Loucy (cell line): ENCODE results near the gene CDH2.

Experiments
- H2AFZ ChIP-seq: fragments of 200-600 bp; sonication (generic); 2 replicates; pipeline ENCODE4 v1.6.0; 2016; ENCODE audit warnings: antibody characterized with exemption, mild to moderate bottlenecking, low read length, moderate library complexity
- H3F3A ChIP-seq: fragments of 200-600 bp; 2 replicates; pipeline ENCODE4 v1.6.0; 2016; ENCODE audit warnings: antibody characterized with exemption, low read depth, mild to moderate bottlenecking
- H3K27me3 ChIP-seq: fragments of 200-600 bp; sonication (generic); 2 replicates; pipeline ENCODE4 v1.6.1; 2014; ENCODE audit warnings: low read length, mild to moderate bottlenecking; ENCODE audit not compliant: insufficient read depth, poor library complexity, severe bottlenecking
- H3K36me3 ChIP-seq: fragments of 200-600 bp; sonication (generic); 2 replicates; pipeline ENCODE4 v1.6.1; 2016; ENCODE audit warnings: low read length; ENCODE audit not compliant: insufficient read depth
- H3K4me1 ChIP-seq: fragments of 200-600 bp; sonication (generic); 2 replicates; pipeline ENCODE4 v1.5.1; 2014; ENCODE audit warnings: low read length, mild to moderate bottlenecking; ENCODE audit not compliant: insufficient read depth, poor library complexity, severe bottlenecking
- H3K4me2 ChIP-seq: fragments of 200-600 bp; sonication (generic); 2 replicates; pipeline ENCODE4 v1.6.0; 2014; ENCODE audit warnings: antibody characterized with exemption, low read length, low read depth, mild to moderate bottlenecking; ENCODE audit not compliant: poor library complexity, severe bottlenecking
- H3K4me3 ChIP-seq: fragments of 200-600 bp; sonication (generic); 2 replicates; pipeline ENCODE4 v1.5.1; 2014; ENCODE audit warnings: low read length, mild to moderate bottlenecking, mixed read lengths; ENCODE audit not compliant: poor library complexity, severe bottlenecking
- H3K79me2 ChIP-seq: fragments of 200-600 bp; sonication (generic); 2 replicates; pipeline ENCODE4 v1.6.1; 2014; ENCODE audit warnings: low read length; ENCODE audit not compliant: insufficient read depth
- H3K9ac ChIP-seq: fragments of 200-600 bp; sonication (generic); 2 replicates; pipeline ENCODE4 v1.6.0; 2014; ENCODE audit warnings: mild to moderate bottlenecking, low read depth, low read length, moderate library complexity; ENCODE audit not compliant: poor library complexity, severe bottlenecking
- H3K9me2 ChIP-seq: fragments of 200-600 bp; sonication (generic); replicated peaks from 2 replicates; pipeline ENCODE4 v1.6.1; 2016; ENCODE audit warnings: low read depth, low read length, mixed read lengths
- H3K9me3 ChIP-seq: fragments of 200-600 bp; sonication (generic); 2 replicates; pipeline ENCODE4 v1.6.1; 2014; ENCODE audit warnings: mild to moderate bottlenecking, antibody characterized with exemption, low read length, low read depth; ENCODE audit not compliant: insufficient read depth
- H4K20me1 ChIP-seq: fragments of 200-600 bp; sonication (generic); 2 replicates; pipeline ENCODE4 v1.6.0; 2014; ENCODE audit warnings: antibody characterized with exemption, low read length, mild to moderate bottlenecking; ENCODE audit not compliant: insufficient read depth, poor library complexity, severe bottlenecking
- EZH2phosphoT487 ChIP-seq: fragments of 200-600 bp; IDR thresholded peaks from 2 replicates; pipeline ENCODE4 v1.6.1; 2018; ENCODE audit warnings: antibody characterized with exemption, mild to moderate bottlenecking, moderate library complexity, borderline replicate concordance
- TF ChIP-seq, protein P1 (sequence below): fragments of 200-600 bp; sonication (generic); conservative IDR thresholded peaks from 2 replicates; pipeline ENCODE4 v1.5.1; 2014; ENCODE audit warnings: mild to moderate bottlenecking, antibody characterized with exemption, low read length

The CDH2 gene

DNA sequence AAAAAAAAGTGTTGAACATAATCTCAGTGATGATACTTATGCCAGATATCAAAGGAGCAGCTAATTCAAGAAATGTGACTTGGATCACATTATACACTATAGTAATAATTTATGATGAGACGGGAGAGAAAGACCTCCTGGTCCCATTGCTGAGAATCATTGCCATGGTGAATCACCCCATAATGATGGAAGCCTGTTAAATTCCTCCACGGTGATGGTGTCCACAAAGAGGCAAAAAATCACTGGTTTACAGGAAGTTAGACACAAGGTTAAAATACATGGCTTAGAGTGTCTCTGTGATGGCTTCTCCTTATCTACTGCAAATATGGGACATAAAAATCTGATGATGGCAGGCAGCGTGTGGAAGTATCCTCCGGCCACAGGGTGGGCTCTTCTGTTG, 210.0 kb downstream of the CDH2 start:
- H3K36me3 ChIP-seq: peaks cover 21% of the 10 kb centered on the region; the same call in 1 of the 2 replicates
- H2AFZ ChIP-seq: no peak overlapping the region
- no peaks in the 10 kb centered on the region for H3K9me3 ChIP-seq
- TF ChIP-seq, protein P1, sequence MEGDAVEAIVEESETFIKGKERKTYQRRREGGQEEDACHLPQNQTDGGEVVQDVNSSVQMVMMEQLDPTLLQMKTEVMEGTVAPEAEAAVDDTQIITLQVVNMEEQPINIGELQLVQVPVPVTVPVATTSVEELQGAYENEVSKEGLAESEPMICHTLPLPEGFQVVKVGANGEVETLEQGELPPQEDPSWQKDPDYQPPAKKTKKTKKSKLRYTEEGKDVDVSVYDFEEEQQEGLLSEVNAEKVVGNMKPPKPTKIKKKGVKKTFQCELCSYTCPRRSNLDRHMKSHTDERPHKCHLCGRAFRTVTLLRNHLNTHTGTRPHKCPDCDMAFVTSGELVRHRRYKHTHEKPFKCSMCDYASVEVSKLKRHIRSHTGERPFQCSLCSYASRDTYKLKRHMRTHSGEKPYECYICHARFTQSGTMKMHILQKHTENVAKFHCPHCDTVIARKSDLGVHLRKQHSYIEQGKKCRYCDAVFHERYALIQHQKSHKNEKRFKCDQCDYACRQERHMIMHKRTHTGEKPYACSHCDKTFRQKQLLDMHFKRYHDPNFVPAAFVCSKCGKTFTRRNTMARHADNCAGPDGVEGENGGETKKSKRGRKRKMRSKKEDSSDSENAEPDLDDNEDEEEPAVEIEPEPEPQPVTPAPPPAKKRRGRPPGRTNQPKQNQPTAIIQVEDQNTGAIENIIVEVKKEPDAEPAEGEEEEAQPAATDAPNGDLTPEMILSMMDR: no peak
- TF ChIP-seq EZH2phosphoT487: no peak
- no peaks in the 10 kb centered on the region for H3F3A ChIP-seq
- no peaks in the 10 kb centered on the region for H3K27me3 ChIP-seq
- H3K9ac ChIP-seq: no peak overlapping the region
- no peaks in the 10 kb centered on the region for H4K20me1 ChIP-seq
- no peaks in the 10 kb centered on the region for H3K9me2 ChIP-seq
- H3K4me1 ChIP-seq: no peaks in the 10 kb centered on the region
- H3K4me3 ChIP-seq: no peak overlapping the region
- no peaks in the 10 kb centered on the region for H3K79me2 ChIP-seq
- no peak overlapping the region for H3K4me2 ChIP-seq

DNA sequence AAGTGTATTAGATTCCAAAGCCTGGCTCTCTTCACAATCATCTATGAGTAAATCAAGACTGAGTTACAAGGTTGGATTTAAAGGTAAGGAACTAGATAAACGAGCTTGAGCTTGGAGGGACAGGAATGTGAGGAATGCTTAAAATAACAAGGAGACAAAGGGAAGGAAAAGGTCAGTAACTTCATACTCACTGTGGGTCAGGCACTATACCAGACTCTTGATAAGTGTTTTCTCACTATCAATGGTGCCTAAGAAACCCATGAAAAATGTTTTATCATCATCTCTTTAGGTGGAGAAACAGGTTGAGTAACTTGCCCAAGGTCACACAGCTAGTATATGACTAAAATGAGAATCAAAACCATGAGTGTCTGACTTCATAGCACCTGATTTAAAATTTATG, 212.1 kb downstream of the CDH2 start:
- no peak overlapping the region for H3K4me2 ChIP-seq
- H3K27me3 ChIP-seq: no peaks in the 10 kb centered on the region
- H3K79me2 ChIP-seq: no peaks in the 10 kb centered on the region
- no peak overlapping the region for H3K9ac ChIP-seq
- H3K4me1 ChIP-seq: no peaks in the 10 kb centered on the region
- TF ChIP-seq, protein P1: no peak
- TF ChIP-seq EZH2phosphoT487: no peak
- H2AFZ ChIP-seq: no peak overlapping the region
- H3K9me2 ChIP-seq: no peaks in the 10 kb centered on the region
- H4K20me1 ChIP-seq: no peaks in the 10 kb centered on the region
- H3K9me3 ChIP-seq: no peaks in the 10 kb centered on the region
- H3K36me3 ChIP-seq: peaks cover 39% of the 10 kb centered on the region
- H3K4me3 ChIP-seq: no peak overlapping the region
- no peaks in the 10 kb centered on the region for H3F3A ChIP-seq

GRCh38 chr18:27959101-27959500, 217.8 kb downstream of the CDH2 start:
- Histone ChIP-seq H3K27me3 (no peaks in the 10 kb centered on the region), H3K9me3 (no peaks in the 10 kb centered on the region)
- no peak for TF ChIP-seq EZH2phosphoT487
- TF ChIP-seq, protein P1: no peak

More at GRCh38 chr18:27959101-27959500, 217.8 kb downstream of the CDH2 start:
- H2AFZ ChIP-seq: no peak overlapping the region
- peaks cover 48% of the 10 kb centered on the region for H3K36me3 ChIP-seq
- H3F3A ChIP-seq: no peaks in the 10 kb centered on the region
- H3K4me2 ChIP-seq: no peak overlapping the region
- no peaks in the 10 kb centered on the region for H3K4me1 ChIP-seq
- no peaks in the 10 kb centered on the region for H3K9me2 ChIP-seq
- no peak overlapping the region for H3K4me3 ChIP-seq
- H3K79me2 ChIP-seq: no peaks in the 10 kb centered on the region
- H3K9ac ChIP-seq: no peak overlapping the region
- H4K20me1 ChIP-seq: no peaks in the 10 kb centered on the region
